ENCODE results near the gene LRMDA.

DNA sequence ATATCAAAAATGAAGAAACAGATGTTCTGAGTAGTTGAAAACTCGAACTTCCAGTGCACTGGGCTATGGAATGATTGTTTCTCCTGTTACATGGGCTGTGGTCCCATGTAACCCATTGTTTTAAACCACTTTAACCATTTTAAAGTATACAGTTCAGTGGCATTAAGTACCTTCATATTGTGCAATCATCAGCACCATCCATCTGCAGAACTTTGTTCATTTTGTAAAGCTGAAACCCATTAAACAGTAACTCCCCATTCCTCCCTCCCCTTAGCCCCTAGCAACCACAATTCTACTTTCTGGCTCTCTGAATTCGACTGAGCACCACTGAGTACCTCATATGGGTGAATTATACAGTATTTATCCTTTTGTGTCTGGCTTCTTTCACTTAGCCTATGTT lies 217.4 kb downstream of the LRMDA start:
- TF ChIP-seq, protein P1, sequence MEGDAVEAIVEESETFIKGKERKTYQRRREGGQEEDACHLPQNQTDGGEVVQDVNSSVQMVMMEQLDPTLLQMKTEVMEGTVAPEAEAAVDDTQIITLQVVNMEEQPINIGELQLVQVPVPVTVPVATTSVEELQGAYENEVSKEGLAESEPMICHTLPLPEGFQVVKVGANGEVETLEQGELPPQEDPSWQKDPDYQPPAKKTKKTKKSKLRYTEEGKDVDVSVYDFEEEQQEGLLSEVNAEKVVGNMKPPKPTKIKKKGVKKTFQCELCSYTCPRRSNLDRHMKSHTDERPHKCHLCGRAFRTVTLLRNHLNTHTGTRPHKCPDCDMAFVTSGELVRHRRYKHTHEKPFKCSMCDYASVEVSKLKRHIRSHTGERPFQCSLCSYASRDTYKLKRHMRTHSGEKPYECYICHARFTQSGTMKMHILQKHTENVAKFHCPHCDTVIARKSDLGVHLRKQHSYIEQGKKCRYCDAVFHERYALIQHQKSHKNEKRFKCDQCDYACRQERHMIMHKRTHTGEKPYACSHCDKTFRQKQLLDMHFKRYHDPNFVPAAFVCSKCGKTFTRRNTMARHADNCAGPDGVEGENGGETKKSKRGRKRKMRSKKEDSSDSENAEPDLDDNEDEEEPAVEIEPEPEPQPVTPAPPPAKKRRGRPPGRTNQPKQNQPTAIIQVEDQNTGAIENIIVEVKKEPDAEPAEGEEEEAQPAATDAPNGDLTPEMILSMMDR (IDR thresholded peaks at IDR 0.05) = no peak
- TF ChIP-seq POLR2A (IDR thresholded peaks at IDR 0.05) = no peak
